ENCODE data around the gene YAE1.

The YAE1 gene

GRCh38 chr7:39603924-39604323 lies 37.7 kb downstream of the YAE1 start:
- Histone ChIP-seq H3K4me3 (ENCODE audit: insufficient read depth, low read length, poor library complexity, severe bottlenecking) (no peak overlapping the region), H3K27me3 (ENCODE audit: low read length) (no peaks in the 10 kb centered on the region), H4K20me1 (ENCODE audit: low read depth, low read length) (no peaks in the 10 kb centered on the region), H3K9me2 (replicated peaks; ENCODE audit: insufficient read depth, low read length) (no peaks in the 10 kb centered on the region), H3K79me2 (ENCODE audit: insufficient read depth, low read length) (no peaks in the 10 kb centered on the region), H2AFZ (ENCODE audit: low read depth, low read length, severe bottlenecking) (no peak overlapping the region), H3K27ac (ENCODE audit: low read depth, low read length) (no peak overlapping the region), H3K36me3 (ENCODE audit: low read length) (no peaks in the 10 kb centered on the region), H3K4me2 (ENCODE audit: low read depth, low read length, poor library complexity, severe bottlenecking) (no peak overlapping the region), H3F3A (ENCODE audit: insufficient read depth) (no peaks in the 10 kb centered on the region), H3K9me3 (ENCODE audit: insufficient read depth, low read length) (no peaks in the 10 kb centered on the region), H3K9ac (ENCODE audit: low read length) (no peak overlapping the region)
- TF ChIP-seq CTCF (IDR thresholded peaks at IDR 0.05; ENCODE audit: insufficient read depth, low read length, poor library complexity, severe bottlenecking) (no peak), EZH2phosphoT487 (conservative IDR thresholded peaks at IDR 0.05; ENCODE audit: low read length) (no peak)

DNA sequence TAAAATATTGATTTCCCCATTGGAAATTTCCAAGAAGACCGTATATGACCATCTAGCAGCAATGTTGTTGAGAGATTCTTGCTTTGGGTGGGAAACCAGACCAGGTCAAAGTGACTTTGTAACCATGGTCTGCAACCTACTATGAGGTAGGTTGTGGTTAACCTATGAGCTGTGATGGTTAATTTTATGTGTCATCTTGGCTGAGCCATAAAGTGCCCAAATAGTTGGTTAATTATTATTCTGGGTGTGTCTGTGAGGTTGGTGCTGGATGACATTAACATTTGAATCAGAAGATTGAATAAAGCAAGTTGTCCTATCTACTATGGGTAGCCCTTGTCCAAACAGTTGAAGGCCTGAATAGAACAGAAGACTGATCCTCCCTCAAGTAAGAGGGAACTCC lies 38.9 kb downstream of the YAE1 start:
- H4K20me1 ChIP-seq (ENCODE audit: low read depth, low read length), result no peaks in the 10 kb centered on the region
- H3K36me3 ChIP-seq (ENCODE audit: low read length), result no peaks in the 10 kb centered on the region
- no peak overlapping the region for H3K9ac ChIP-seq (ENCODE audit: low read length)
- H3K4me2 ChIP-seq (ENCODE audit: low read depth, low read length, poor library complexity, severe bottlenecking), result no peak overlapping the region
- no peaks in the 10 kb centered on the region for H3K9me3 ChIP-seq (ENCODE audit: insufficient read depth, low read length)
- no peak overlapping the region for H2AFZ ChIP-seq (ENCODE audit: low read depth, low read length, severe bottlenecking)
- no peak overlapping the region for H3K27ac ChIP-seq (ENCODE audit: low read depth, low read length)
- H3K9me2 ChIP-seq (replicated peaks; ENCODE audit: insufficient read depth, low read length), result no peaks in the 10 kb centered on the region
- TF ChIP-seq EZH2phosphoT487 (conservative IDR thresholded peaks at IDR 0.05; ENCODE audit: low read length) (no peak), CTCF (IDR thresholded peaks at IDR 0.05; ENCODE audit: insufficient read depth, low read length, poor library complexity, severe bottlenecking) (no peak)
- no peaks in the 10 kb centered on the region for H3K27me3 ChIP-seq (ENCODE audit: low read length)
- H3K79me2 ChIP-seq (ENCODE audit: insufficient read depth, low read length), result no peaks in the 10 kb centered on the region
- no peak overlapping the region for H3K4me3 ChIP-seq (ENCODE audit: insufficient read depth, low read length, poor library complexity, severe bottlenecking)
- H3F3A ChIP-seq (ENCODE audit: insufficient read depth), result no peaks in the 10 kb centered on the region

DNA sequence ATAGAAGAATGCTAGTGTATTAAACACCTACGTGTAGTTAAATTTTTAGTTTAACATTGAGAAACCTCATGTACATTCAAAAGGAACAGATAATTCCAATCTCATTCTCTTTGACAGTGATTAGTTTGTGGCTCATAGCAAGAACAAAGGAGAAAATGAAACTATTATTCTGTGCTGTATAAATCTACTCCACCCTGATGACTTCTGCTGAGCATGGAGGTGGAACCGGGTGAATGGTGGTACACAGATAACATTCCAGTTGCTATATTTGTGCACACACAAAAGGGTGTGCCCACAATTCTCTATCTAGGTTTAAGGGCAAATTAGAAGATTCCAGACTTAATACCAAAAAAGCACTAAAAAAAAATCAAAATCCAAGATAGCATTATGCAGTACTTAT lies 40.1 kb downstream of the YAE1 start:
- TF ChIP-seq CTCF (IDR thresholded peaks at IDR 0.05; ENCODE audit: insufficient read depth, low read length, poor library complexity, severe bottlenecking), result no peak
- TF ChIP-seq EZH2phosphoT487 (conservative IDR thresholded peaks at IDR 0.05; ENCODE audit: low read length), result no peak
- no peaks in the 10 kb centered on the region for H3K79me2 ChIP-seq (ENCODE audit: insufficient read depth, low read length)
- H4K20me1 ChIP-seq (ENCODE audit: low read depth, low read length), result no peaks in the 10 kb centered on the region

More for the DNA sequence above, 40.1 kb downstream of the YAE1 start:
- no peak overlapping the region for H2AFZ ChIP-seq (ENCODE audit: low read depth, low read length, severe bottlenecking)
- no peaks in the 10 kb centered on the region for H3K36me3 ChIP-seq (ENCODE audit: low read length)
- H3K9me3 ChIP-seq (ENCODE audit: insufficient read depth, low read length), result no peaks in the 10 kb centered on the region
- H3K4me3 ChIP-seq (ENCODE audit: insufficient read depth, low read length, poor library complexity, severe bottlenecking), result no peak overlapping the region
- no peaks in the 10 kb centered on the region for H3K9me2 ChIP-seq (replicated peaks; ENCODE audit: insufficient read depth, low read length)
- H3K4me2 ChIP-seq (ENCODE audit: low read depth, low read length, poor library complexity, severe bottlenecking), result no peak overlapping the region
- no peak overlapping the region for H3K9ac ChIP-seq (ENCODE audit: low read length)
- no peak overlapping the region for H3K27ac ChIP-seq (ENCODE audit: low read depth, low read length)
- H3F3A ChIP-seq (ENCODE audit: insufficient read depth), result no peaks in the 10 kb centered on the region
- no peaks in the 10 kb centered on the region for H3K27me3 ChIP-seq (ENCODE audit: low read length)

Measured in SU-DHL-6 (cell line).